Measurements from ENCODE around the gene REX1BD. TPM values are rescaled to one million over a fixed set of nuclear protein-coding genes. Genes with fewer than 3 reads are reported as not detected.

The REX1BD gene
- total RNA-seq, 1 experiment from 2014 or later: 72.3 TPM

- H3K4me1 Mint-ChIP-seq: peaks cover 16 to 24% of the 10 kb centered on the region in 2 experiments
- Histone ChIP-seq H4K5ac (ENCODE audit: insufficient read length, low read depth, low read length) (no peak overlapping the region), H3K27me3 (ENCODE audit: insufficient read depth, low read length) (no peaks in the 10 kb centered on the region), H3K4ac (ENCODE audit: low read depth, low read length) (no peak overlapping the region), H2BK120ac (ENCODE audit: low read depth, low read length, poor library complexity, severe bottlenecking) (no peak overlapping the region), H2BK12ac (ENCODE audit: insufficient read length, low read depth, low read length) (no peak overlapping the region), H3K4me1 (ENCODE audit: insufficient read depth, low read length) (peaks cover 3% of the 10 kb centered on the region; the same call in 1 of the 2 replicates), H2AFZ (ENCODE audit: low read length) (no peak overlapping the region), H3K79me2 (ENCODE audit: insufficient read depth, low read length) (no peaks in the 10 kb centered on the region; the same call in 1 of the 2 replicates), H2BK5ac (ENCODE audit: insufficient read length, low read length) (no peak overlapping the region), H3K18ac (ENCODE audit: insufficient read length, low read depth, low read length) (no peak overlapping the region), H2BK20ac (ENCODE audit: low read depth, low read length, poor library complexity, severe bottlenecking) (no peak overlapping the region), H4K8ac (replicated peaks; ENCODE audit: insufficient read length, low read depth, low read length) (no peak overlapping the region), H2BK15ac (ENCODE audit: low read depth, low read length) (no peak overlapping the region), H4K91ac (ENCODE audit: insufficient read length, low read depth, low read length) (no peak overlapping the region), H3K9ac (ENCODE audit: extremely low read depth, insufficient read length, low read length) (no peak overlapping the region), H3K27ac (ENCODE audit: insufficient read length, low read depth, low read length) (no peak overlapping the region), H3K4me2 (ENCODE audit: insufficient read depth, insufficient read length, low read length) (no peak overlapping the region), H3K9me3 (ENCODE audit: control insufficient read depth, low read depth, low read length) (no peaks in the 10 kb centered on the region), H3K56ac (ENCODE audit: insufficient read length, low read depth, low read length) (no peak overlapping the region), H3K79me1 (ENCODE audit: insufficient read depth, low read depth, low read length, poor library complexity, severe bottlenecking) (peaks cover 3% of the 10 kb centered on the region), H3T11ph (ENCODE audit: low read length) (no peak overlapping the region), H2AK5ac (ENCODE audit: insufficient read length, low read length) (no peak overlapping the region), H3K23me2 (ENCODE audit: insufficient read length, low read depth, low read length, poor library complexity, severe bottlenecking) (peaks cover 9% of the 10 kb centered on the region), H4K20me1 (ENCODE audit: control insufficient read depth, insufficient read depth, insufficient read length) (no peaks in the 10 kb centered on the region), H3K23ac (ENCODE audit: insufficient read length, low read depth, low read length) (no peak overlapping the region), H3K14ac (ENCODE audit: insufficient read depth, low read length) (no peak overlapping the region)
- WGBS (ENCODE audit: extremely low coverage, insufficient read length, low lambda C conversion rate): no CpG with 5 or more reads among the region's 8 CpGs
- H3K36me3 Mint-ChIP-seq (ENCODE audit: insufficient read depth in 1 of 3, low read depth in 3 of 3): peaks cover 0 to 3% (median 0%) of the 10 kb centered on the region in 3 experiments; a peak in 1 of 7 replicates
- H3K4me3 Mint-ChIP-seq: no peak overlapping the region
- peaks cover 10% of the 10 kb centered on the region for H3K27me3 Mint-ChIP-seq (ENCODE audit: low read depth)
- no peaks in the 10 kb centered on the region for H3K9me3 Mint-ChIP-seq
- TF ChIP-seq CTCF (conservative IDR thresholded peaks at IDR 0.05): no peak
- no peak for DNase-seq
- peak overlapping the region in 1 of 3 experiments; percentile 44; a peak in 2 of 7 replicates for H3K27ac Mint-ChIP-seq
Measured at GRCh38 chr19:18639706-18640243, 51.2 kb downstream of the REX1BD start.

Other genes with a start within 250 kb of the REX1BD start
- 61.4 and 64.8 TPM in 2 replicates for gene PGPEP1, start 248.2 kb upstream of the REX1BD start, total RNA-seq (2021)
- gene GDF15, start 202.6 kb upstream of the REX1BD start, total RNA-seq (2021): 5.7 and 7.0 TPM in 2 replicates
- 0.18 TPM in 1 of 2 replicates, not detected in the other for gene LRRC25, start 191.2 kb upstream of the REX1BD start, total RNA-seq (2021)
- gene SSBP4, start 169.4 kb upstream of the REX1BD start, total RNA-seq (2021): 46.1 and 50.0 TPM in 2 replicates
- 241 and 255 TPM in 2 replicates for gene ISYNA1, start 150.7 kb upstream of the REX1BD start, total RNA-seq (2021)
- gene ELL, start 66.7 kb upstream of the REX1BD start, total RNA-seq (2021): 15.5 and 17.0 TPM in 2 replicates
- 308 and 310 TPM in 2 replicates for gene FKBP8, start 45.2 kb upstream of the REX1BD start, total RNA-seq (2021)
- gene KXD1, start 30.9 kb upstream of the REX1BD start, total RNA-seq (2021): 138 and 143 TPM in 2 replicates
- gene UBA52, start 16.9 kb upstream of the REX1BD start, total RNA-seq (2021): 1,265 and 1,276 TPM in 2 replicates
- gene CRLF1, start 18.0 kb downstream of the REX1BD start, total RNA-seq (2021): 13.9 and 16.2 TPM in 2 replicates
- 11.2 and 12.0 TPM in 2 replicates for gene TMEM59L, start 24.1 kb downstream of the REX1BD start, total RNA-seq (2021)
- 9.8 and 10.7 TPM in 2 replicates for gene KLHL26, start 48.2 kb downstream of the REX1BD start, total RNA-seq (2021)
- gene CRTC1, start 94.9 kb downstream of the REX1BD start, total RNA-seq (2021): 19.0 and 19.1 TPM in 2 replicates
- 0.15 TPM in 1 of 2 replicates, not detected in the other for gene COMP, start 202.5 kb downstream of the REX1BD start, total RNA-seq (2021)
- 83.3 and 85.4 TPM in 2 replicates for gene UPF1, start 243.2 kb downstream of the REX1BD start, total RNA-seq (2021)

Measured in H9 (cell line).